WI38 (cell line): ENCODE measurements around the gene NAT9.

ENCODE experiments used
- H3K4me3 ChIP-seq: 2 replicates; pipeline ENCODE4 v1.5.1; 2011; ENCODE audit warnings: low read depth, mild to moderate bottlenecking, control low read depth, low read length
- CTCF ChIP-seq: IDR thresholded peaks from 2 replicates; pipeline ENCODE4 v1.5.1; 2012; ENCODE audit warnings: low read depth, mild to moderate bottlenecking, control low read depth, low read length

NAT9 gene

GRCh38 chr17:74810699-74811485 is 34.7 kb upstream of the NAT9 start:
- H3K4me3 ChIP-seq = no peak overlapping the region
- no peak for TF ChIP-seq CTCF

- TF ChIP-seq CTCF = no peak
- no peak overlapping the region for H3K4me3 ChIP-seq
Observed at GRCh38 chr17:74808714-74809430, 32.7 kb upstream of the NAT9 start.

- TF ChIP-seq CTCF = no peak
- H3K4me3 ChIP-seq = no peak overlapping the region
Observed at GRCh38 chr17:74807925-74808324, 31.8 kb upstream of the NAT9 start.

- H3K4me3 ChIP-seq = no peak overlapping the region
- TF ChIP-seq CTCF = no peak
Observed at GRCh38 chr17:74807441-74807840, 31.3 kb upstream of the NAT9 start.

GRCh38 chr17:74806334-74806733 is 30.2 kb upstream of the NAT9 start:
- H3K4me3 ChIP-seq = no peak overlapping the region
- TF ChIP-seq CTCF = no peak

- no peak overlapping the region for H3K4me3 ChIP-seq
- TF ChIP-seq CTCF = no peak
Observed at GRCh38 chr17:74805591-74805991, 29.4 kb upstream of the NAT9 start.

- TF ChIP-seq CTCF = no peak
- H3K4me3 ChIP-seq = no peak overlapping the region
Observed at GRCh38 chr17:74804683-74805082, 28.5 kb upstream of the NAT9 start.
